Mucosa of descending colon (tissue), 3 donors: Measurements from ENCODE around the gene HTT. TPM values are rescaled to one million over a fixed set of nuclear protein-coding genes. Genes with fewer than 3 reads are reported as not detected.
"Not testable (repeated sequence)": the region's sequence is repeated elsewhere in the genome, so short reads cannot be mapped to it uniquely, and the experiment has no call there.

Source experiments
- ATAC-seq: fragments of 200-7000 bp; cut with Tn5 transposase; one replicate; pipeline ENCODE4 v1.9.1; 2020; ENCODE audit warnings: mild to moderate bottlenecking, moderate library complexity
- DNase-seq, 3 donors: peaks; one replicate each; pipeline ENCODE4 v3.0.0-alpha.2; 2020
- H3K36me3 ChIP-seq: fragments of 200-600 bp; one replicate; pipeline ENCODE4 v1.8.0; 2021; ENCODE audit warnings: low read depth, mild to moderate bottlenecking
- H3K4me1 ChIP-seq: fragments of 200-600 bp; one replicate; pipeline ENCODE4 v1.8.0; 2021; ENCODE audit warnings: low read depth, mild to moderate bottlenecking
- H3K4me3 ChIP-seq: fragments of 200-600 bp; one replicate; pipeline ENCODE4 v1.8.0; 2021; ENCODE audit warnings: mild to moderate bottlenecking
- H3K9me3 ChIP-seq: fragments of 200-600 bp; one replicate; pipeline ENCODE4 v1.8.0; 2021; ENCODE audit warnings: mild to moderate bottlenecking
- CTCF ChIP-seq: fragments of 200-600 bp; IDR thresholded peaks from one replicate; pipeline ENCODE4 v1.8.0; 2022; ENCODE audit warnings: antibody characterized with exemption, mild to moderate bottlenecking
- intact Hi-C, 2 donors: fragments of 100-400 bp; cut with DNase I in 1 of 2; cut with micrococcal nuclease in 1 of 2; formaldehyde crosslinking; loops; one replicate each; pipeline versions ENCODE4 v1.11.0 to v1.11.1; 2022; cut with DNase I, micrococcal nuclease
- total RNA-seq, 3 donors: library from RNA; stranded (reverse); fragmentation: NEBNext Ultra II Directional in 2 of 3; extraction: Animal tissue kit (Norgen Biotek cat#: 25700) in 2 of 3; gene quantifications; one replicate each; pipeline versions ENCODE4 v1.2.1 to v1.2.4, GENCODE V29; 2021 to 2023
- donor health status: DM: no; HTN: no; CAD: no; lungs with moderate emphysema.
- donor health status: DM: no; HTN: no; CAD: no.
- donor health status: DM: no; HTN: yes; CAD: no.

Gene HTT
- total RNA-seq, 3 donors from 2014 or later, result 51.3 to 71.8 (median 67.5) TPM

- ATAC-seq, result no peak
- no peak for TF ChIP-seq CTCF
Measured at GRCh38 chr4:3135155-3136011, 60.9 kb downstream of the HTT start.

GRCh38 chr4:3136454-3136853 is 62.0 kb downstream of the HTT start:
- no peak for DNase-seq
- H3K4me3 ChIP-seq, result no peak overlapping the region
- intact Hi-C loops, result no loop called here
- no peak for ATAC-seq
- no peaks in the 10 kb centered on the region for H3K4me1 ChIP-seq
- TF ChIP-seq CTCF, result no peak
- H3K9me3 ChIP-seq, result no peaks in the 10 kb centered on the region
- H3K36me3 ChIP-seq, result peaks cover 15% of the 10 kb centered on the region

More at GRCh38 chr4:3135155-3136011, 60.9 kb downstream of the HTT start:
- DNase-seq, result no peak
- Histone ChIP-seq H3K9me3 (no peaks in the 10 kb centered on the region), H3K36me3 (peaks cover 10% of the 10 kb centered on the region), H3K4me3 (no peak overlapping the region), H3K4me1 (no peaks in the 10 kb centered on the region)
- intact Hi-C loops, result no loop called here

- no peak for TF ChIP-seq CTCF
- Histone ChIP-seq H3K9me3 (no peaks in the 10 kb centered on the region), H3K4me3 (no peak overlapping the region), H3K4me1 (no peaks in the 10 kb centered on the region), H3K36me3 (peaks cover 12% of the 10 kb centered on the region)
- DNase-seq (no peak), ATAC-seq (no peak)
- intact Hi-C loops, result no loop called here
Measured at GRCh38 chr4:3137908-3138307, 63.4 kb downstream of the HTT start.

GRCh38 chr4:3145234-3145924 is 70.9 kb downstream of the HTT start:
- no peak for ATAC-seq
- Histone ChIP-seq H3K36me3 (peaks cover 9% of the 10 kb centered on the region), H3K9me3 (no peaks in the 10 kb centered on the region), H3K4me1 (no peaks in the 10 kb centered on the region), H3K4me3 (no peak overlapping the region)
- DNase-seq, result no peak
- no peak for TF ChIP-seq CTCF
- intact Hi-C loops, result no loop called here

- H3K9me3 ChIP-seq, result no peaks in the 10 kb centered on the region
- DNase-seq (no peak), ATAC-seq (no peak)
- no peak overlapping the region for H3K4me3 ChIP-seq
- intact Hi-C loops, result no loop called here
- TF ChIP-seq CTCF, result no peak
- no peaks in the 10 kb centered on the region for H3K36me3 ChIP-seq
- no peaks in the 10 kb centered on the region for H3K4me1 ChIP-seq
Measured at GRCh38 chr4:3148926-3149325, 74.4 kb downstream of the HTT start.

- ATAC-seq, H3K36me3 ChIP-seq, DNase-seq, H3K9me3 ChIP-seq, intact Hi-C loops, H3K4me1 ChIP-seq, H3K4me3 ChIP-seq: not testable (repeated sequence)
Measured at GRCh38 chr4:3151238-3151637, 76.8 kb downstream of the HTT start.
